NCI-H2107 (cell line): ENCODE results near the gene TRIM37.

ENCODE experiments used
- DNase-seq: peaks from one replicate; lab custom pipeline; 2025; lab: John Stamatoyannopoulos, UW

TRIM37 gene

GRCh38 chr17:58932956-58933355 lies 173.7 kb downstream of the TRIM37 start:
- DNase-seq = no peak
